ENCODE results near the gene TRA2B. TPM values are rescaled to one million over a fixed set of nuclear protein-coding genes. Genes with fewer than 3 reads are reported as not detected.

TRA2B gene
- total RNA-seq, 1 experiment from 2014 or later, result 204 TPM

DNA sequence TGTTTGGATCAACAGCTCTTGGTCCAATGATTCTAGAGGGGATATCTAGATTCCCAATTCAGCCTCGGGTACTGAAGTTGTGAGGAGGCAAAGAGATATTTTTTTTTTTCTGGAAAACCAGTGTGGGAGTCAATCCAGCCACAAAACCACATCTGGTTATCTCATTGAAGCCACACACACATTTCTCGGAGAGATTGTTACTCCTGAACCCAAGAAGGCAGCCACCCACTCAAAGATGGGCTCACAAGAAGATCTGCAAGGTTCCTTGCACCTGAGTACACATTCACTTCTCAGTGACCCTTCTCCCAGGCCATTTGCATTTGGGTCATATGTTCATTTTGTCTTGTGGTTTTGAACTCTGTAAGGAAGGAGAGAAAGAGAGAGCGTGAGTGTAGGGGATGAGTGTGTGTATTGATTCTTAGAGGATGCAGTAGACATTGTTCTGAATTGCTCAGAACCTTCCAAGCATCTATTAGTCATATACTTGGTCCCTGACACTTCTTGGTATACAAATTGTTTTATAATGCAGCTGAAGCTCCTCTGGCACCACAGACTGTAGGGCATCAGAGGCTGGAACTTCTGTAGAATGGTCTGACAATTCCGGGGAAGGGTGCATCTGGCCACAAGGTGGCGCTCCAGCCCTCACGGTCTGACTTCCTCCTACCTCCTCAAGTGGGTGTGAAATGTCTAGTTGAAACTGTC is 39.3 kb upstream of the TRA2B start:
- H3K27me3 Mint-ChIP-seq (ENCODE audit: insufficient read depth, unreplicated experiment), result no peaks in the 10 kb centered on the region
- ChIA-PET CTCF (interaction anchor here (0.8 to 1.1 kb wide), 3 partner anchors 9 to 564 kb away, joined by 3 read pairs; no protein-coding TSS in a partner anchor), POLR2A (interaction anchor here (0.6 kb wide), 1 partner anchor 51 kb away, joined by 3 read pairs; no protein-coding TSS in a partner anchor)
- no peaks in the 10 kb centered on the region for H3K36me3 ChIP-seq (ENCODE audit: control insufficient read depth, insufficient read depth, low read length)
- no peaks in the 10 kb centered on the region for H3K9me3 Mint-ChIP-seq (ENCODE audit: unreplicated experiment)
- H3K4me3 ChIP-seq (ENCODE audit: low read depth, low read length), result no peak overlapping the region
- H3K27me3 ChIP-seq (replicated peaks; ENCODE audit: control insufficient read depth, insufficient read depth, low read length), result no peaks in the 10 kb centered on the region
- peak; percentile 65 to 77 for DNase-seq
- TF ChIP-seq, protein P1, sequence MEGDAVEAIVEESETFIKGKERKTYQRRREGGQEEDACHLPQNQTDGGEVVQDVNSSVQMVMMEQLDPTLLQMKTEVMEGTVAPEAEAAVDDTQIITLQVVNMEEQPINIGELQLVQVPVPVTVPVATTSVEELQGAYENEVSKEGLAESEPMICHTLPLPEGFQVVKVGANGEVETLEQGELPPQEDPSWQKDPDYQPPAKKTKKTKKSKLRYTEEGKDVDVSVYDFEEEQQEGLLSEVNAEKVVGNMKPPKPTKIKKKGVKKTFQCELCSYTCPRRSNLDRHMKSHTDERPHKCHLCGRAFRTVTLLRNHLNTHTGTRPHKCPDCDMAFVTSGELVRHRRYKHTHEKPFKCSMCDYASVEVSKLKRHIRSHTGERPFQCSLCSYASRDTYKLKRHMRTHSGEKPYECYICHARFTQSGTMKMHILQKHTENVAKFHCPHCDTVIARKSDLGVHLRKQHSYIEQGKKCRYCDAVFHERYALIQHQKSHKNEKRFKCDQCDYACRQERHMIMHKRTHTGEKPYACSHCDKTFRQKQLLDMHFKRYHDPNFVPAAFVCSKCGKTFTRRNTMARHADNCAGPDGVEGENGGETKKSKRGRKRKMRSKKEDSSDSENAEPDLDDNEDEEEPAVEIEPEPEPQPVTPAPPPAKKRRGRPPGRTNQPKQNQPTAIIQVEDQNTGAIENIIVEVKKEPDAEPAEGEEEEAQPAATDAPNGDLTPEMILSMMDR (IDR thresholded peaks at IDR 0.05; ENCODE audit: insufficient read depth in 1 of 2, low read depth in 1 of 2, low read length in 1 of 2, severe bottlenecking in 1 of 2, unreplicated experiment in 1 of 2), result peak; percentile 86 to 89
- no peaks in the 10 kb centered on the region for H3K4me1 ChIP-seq
- intact Hi-C loops (cut with micrococcal nuclease; ENCODE audit: unreplicated experiment), result loop anchor here (2.0 kb wide), 1 partner anchor 300 kb away; no protein-coding TSS in a partner anchor
- H3K27ac Mint-ChIP-seq (ENCODE audit: unreplicated experiment), result no peak overlapping the region
- H3K4me1 Mint-ChIP-seq (ENCODE audit: low read depth, unreplicated experiment), result no peaks in the 10 kb centered on the region
- H3K4me3 Mint-ChIP-seq (ENCODE audit: unreplicated experiment), result no peak overlapping the region
- H3K36me3 Mint-ChIP-seq (ENCODE audit: insufficient read depth, unreplicated experiment), result no peaks in the 10 kb centered on the region
- BruUV-seq (replicated peaks), result no TSS peak
- H3K9me3 ChIP-seq, result no peaks in the 10 kb centered on the region

DNA sequence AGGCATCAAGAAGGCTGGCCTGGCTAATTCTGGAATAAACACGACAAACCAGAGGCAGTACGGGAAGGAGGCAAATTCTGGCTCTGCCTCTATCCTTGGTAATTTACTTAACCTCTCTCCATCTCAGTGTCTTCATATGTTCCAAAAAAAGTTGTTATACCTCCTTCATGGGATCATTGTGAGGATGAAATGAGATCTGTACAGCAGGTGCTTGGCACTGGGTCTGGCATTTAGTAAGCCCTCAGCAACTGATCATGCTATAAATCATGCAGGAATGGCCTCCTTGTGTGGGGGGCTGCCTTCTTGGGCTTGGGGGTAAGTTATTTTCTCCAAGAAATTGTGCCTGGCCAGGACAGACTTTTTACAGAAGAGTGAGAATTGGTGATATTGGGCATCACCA is 38.3 kb upstream of the TRA2B start:
- no peak overlapping the region for H3K4me3 Mint-ChIP-seq (ENCODE audit: unreplicated experiment)
- H3K27ac Mint-ChIP-seq (ENCODE audit: unreplicated experiment), result no peak overlapping the region
- H3K27me3 Mint-ChIP-seq (ENCODE audit: insufficient read depth, unreplicated experiment), result no peaks in the 10 kb centered on the region
- ChIA-PET CTCF (interaction anchor here (0.8 to 1.1 kb wide), 2 partner anchors 564 to 565 kb away, joined by 3 read pairs; no protein-coding TSS in a partner anchor), POLR2A (interaction anchor here (0.6 kb wide), 1 partner anchor 50 kb away, joined by 3 read pairs; no protein-coding TSS in a partner anchor)
- intact Hi-C loops (cut with micrococcal nuclease; ENCODE audit: unreplicated experiment), result loop anchor here (2.0 kb wide), 1 partner anchor 301 kb away; no protein-coding TSS in a partner anchor
- no peaks in the 10 kb centered on the region for H3K4me1 Mint-ChIP-seq (ENCODE audit: low read depth, unreplicated experiment)
- Histone ChIP-seq H3K4me3 (ENCODE audit: low read depth, low read length) (no peak overlapping the region), H3K9me3 (no peaks in the 10 kb centered on the region), H3K36me3 (ENCODE audit: control insufficient read depth, insufficient read depth, low read length) (no peaks in the 10 kb centered on the region), H3K27me3 (replicated peaks; ENCODE audit: control insufficient read depth, insufficient read depth, low read length) (no peaks in the 10 kb centered on the region), H3K4me1 (no peaks in the 10 kb centered on the region)
- no TSS peak for BruUV-seq (replicated peaks)
- H3K9me3 Mint-ChIP-seq (ENCODE audit: unreplicated experiment), result no peaks in the 10 kb centered on the region
- DNase-seq, result no peak
- TF ChIP-seq, protein P1 (IDR thresholded peaks at IDR 0.05; ENCODE audit: insufficient read depth in 1 of 2, low read depth in 1 of 2, low read length in 1 of 2, severe bottlenecking in 1 of 2, unreplicated experiment in 1 of 2), result no peak
- no peaks in the 10 kb centered on the region for H3K36me3 Mint-ChIP-seq (ENCODE audit: insufficient read depth, unreplicated experiment)

DNA sequence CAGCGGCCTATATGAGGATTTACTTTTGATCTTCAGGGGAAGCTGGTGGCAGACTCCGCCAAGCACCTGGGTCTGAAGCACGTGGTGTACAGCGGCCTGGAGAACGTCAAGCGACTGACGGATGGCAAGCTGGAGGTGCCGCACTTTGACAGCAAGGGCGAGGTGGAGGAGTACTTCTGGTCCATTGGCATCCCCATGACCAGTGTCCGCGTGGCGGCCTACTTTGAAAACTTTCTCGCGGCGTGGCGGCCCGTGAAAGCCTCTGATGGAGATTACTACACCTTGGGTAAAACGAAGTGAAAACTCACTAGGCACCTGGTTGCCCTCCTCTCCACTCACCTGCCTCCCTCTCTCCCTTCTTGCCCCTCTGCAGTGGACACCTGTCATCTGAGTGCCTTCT is 33.8 kb upstream of the TRA2B start:
- CTCF ChIA-PET, result no interaction called here

More for the DNA sequence above, 33.8 kb upstream of the TRA2B start:
- H3K4me1 Mint-ChIP-seq (ENCODE audit: low read depth, unreplicated experiment), result peaks cover 5% of the 10 kb centered on the region
- H3K27me3 Mint-ChIP-seq (ENCODE audit: insufficient read depth, unreplicated experiment), result no peaks in the 10 kb centered on the region
- H3K9me3 Mint-ChIP-seq (ENCODE audit: unreplicated experiment), result no peaks in the 10 kb centered on the region
- Histone ChIP-seq H3K36me3 (ENCODE audit: control insufficient read depth, insufficient read depth, low read length) (no peaks in the 10 kb centered on the region), H3K9me3 (no peaks in the 10 kb centered on the region), H3K4me1 (0 out of 2 replicates have a peak, but pooled peaks cover 2% of the 10 kb centered on the region), H3K27me3 (replicated peaks; ENCODE audit: control insufficient read depth, insufficient read depth, low read length) (no peaks in the 10 kb centered on the region), H3K4me3 (ENCODE audit: low read depth, low read length) (no peak overlapping the region)
- DNase-seq, result no peak
- H3K36me3 Mint-ChIP-seq (ENCODE audit: insufficient read depth, unreplicated experiment), result no peaks in the 10 kb centered on the region
- intact Hi-C loops (cut with micrococcal nuclease; ENCODE audit: unreplicated experiment), result no loop called here
- POLR2A ChIA-PET, result no interaction called here
- no TSS peak for BruUV-seq (replicated peaks)
- TF ChIP-seq, protein P1 (IDR thresholded peaks at IDR 0.05; ENCODE audit: insufficient read depth in 1 of 2, low read depth in 1 of 2, low read length in 1 of 2, severe bottlenecking in 1 of 2, unreplicated experiment in 1 of 2), result no peak
- no peak overlapping the region for H3K4me3 Mint-ChIP-seq (ENCODE audit: unreplicated experiment)
- no peak overlapping the region for H3K27ac Mint-ChIP-seq (ENCODE audit: unreplicated experiment)

Data from Caco-2 (cell line).